HepG2 (cell line): Measurements from ENCODE around the gene GDPD4. TPM values are rescaled to one million over a fixed set of nuclear protein-coding genes. Genes with fewer than 3 reads are reported as not detected.

Experiments used
- ARID4A ChIP-seq: sonication (generic); formaldehyde crosslinking; IDR thresholded peaks from 2 replicates; pipeline ENCODE4 v1.5.0; 2020; ENCODE audit warnings: mild to moderate bottlenecking, missing genetic modification reagents, borderline replicate concordance
- EP300 ChIP-seq, 3 experiments: sonication (generic) in 1 of 3; formaldehyde crosslinking in 1 of 3; IDR thresholded peaks; 2 replicates each; pipeline versions ENCODE4 v1.5.1 to v1.6.1; 2011 to 2020; ENCODE audit warnings: low read depth in 2 of 3, low read length in 2 of 3, borderline replicate concordance in 1 of 3, improper control_type of control experiment in 1 of 3, mild to moderate bottlenecking in 1 of 3, missing genetic modification reagents in 1 of 3, moderate library complexity in 1 of 3
- MAZ ChIP-seq, 2 experiments: sonication (generic) in 1 of 2; formaldehyde crosslinking in 1 of 2; IDR thresholded peaks; 2 replicates each; pipeline versions ENCODE4 v1.5.0 to v1.6.1; 2012 to 2020; ENCODE audit warnings: low read depth in 2 of 2, mild to moderate bottlenecking in 2 of 2, borderline replicate concordance in 1 of 2, improper control_type of control experiment in 1 of 2, low read length in 1 of 2, missing genetic modification reagents in 1 of 2, moderate library complexity in 1 of 2
- MZF1 ChIP-seq: sonication (generic); formaldehyde crosslinking; IDR thresholded peaks from 2 replicates; pipeline ENCODE4 v1.8.1; 2023; ENCODE audit warnings: mild to moderate bottlenecking, missing genetic modification reagents, borderline replicate concordance
- NCOR1 ChIP-seq: fragments of 200-600 bp; sonication (generic); IDR thresholded peaks from 2 replicates; pipeline ENCODE4 v1.7.0; 2017; ENCODE audit warnings: antibody characterized with exemption, low read length, borderline replicate concordance
- NR2C2 ChIP-seq: sonication (generic); formaldehyde crosslinking; IDR thresholded peaks from 2 replicates; pipeline ENCODE4 v1.4.0; 2020; ENCODE audit warnings: missing genetic modification reagents, mild to moderate bottlenecking, moderate library complexity, borderline replicate concordance
- NR2F2 ChIP-seq: IDR thresholded peaks from 2 replicates; pipeline ENCODE4 v1.6.1; 2012; ENCODE audit warnings: low read depth, inconsistent platforms, borderline replicate concordance
- PATZ1 ChIP-seq: sonication (generic); formaldehyde crosslinking; IDR thresholded peaks from 2 replicates; pipeline ENCODE4 v1.4.0; 2020; ENCODE audit warnings: missing genetic modification reagents
- PHF21A ChIP-seq: sonication (generic); formaldehyde crosslinking; IDR thresholded peaks from 2 replicates; pipeline ENCODE4 v1.5.0; 2020; ENCODE audit warnings: mild to moderate bottlenecking, missing genetic modification reagents
- PRPF4 ChIP-seq: fragments of 200-400 bp; formaldehyde crosslinking; IDR thresholded peaks from 2 replicates; pipeline ENCODE4 v1.6.1; 2016; ENCODE audit warnings: low read length, low read depth; ENCODE audit not compliant: poor library complexity, severe bottlenecking
- SALL1 ChIP-seq: sonication (generic); formaldehyde crosslinking; IDR thresholded peaks from 2 replicates; pipeline ENCODE4 v1.8.0; 2022; ENCODE audit warnings: mild to moderate bottlenecking, missing genetic modification reagents
- ZBTB7A ChIP-seq: sonication (generic); formaldehyde crosslinking; IDR thresholded peaks from 2 replicates; pipeline ENCODE4 v1.8.0; 2022; ENCODE audit warnings: mild to moderate bottlenecking, missing genetic modification reagents
- ZFP91 ChIP-seq: sonication (generic); formaldehyde crosslinking; IDR thresholded peaks from 2 replicates; pipeline ENCODE4 v1.9.0; 2022; ENCODE audit warnings: missing genetic modification reagents, mild to moderate bottlenecking, borderline replicate concordance
- ZMYM3 ChIP-seq: sonication (generic); formaldehyde crosslinking; IDR thresholded peaks from 2 replicates; pipeline ENCODE4 v1.5.1; 2020; ENCODE audit warnings: mild to moderate bottlenecking, missing genetic modification reagents
- ZNF33A ChIP-seq: sonication (generic); formaldehyde crosslinking; IDR thresholded peaks from 2 replicates; pipeline ENCODE4 v1.5.1; 2020; ENCODE audit warnings: missing genetic modification reagents, mild to moderate bottlenecking, moderate library complexity, borderline replicate concordance
- ZNF343 ChIP-seq: sonication (generic); formaldehyde crosslinking; IDR thresholded peaks from 2 replicates; pipeline ENCODE4 v1.4.0; 2020; ENCODE audit warnings: mild to moderate bottlenecking, missing genetic modification reagents
- ZNF552 ChIP-seq: sonication (generic); formaldehyde crosslinking; IDR thresholded peaks from 2 replicates; pipeline ENCODE4 v1.9.0; 2022; ENCODE audit warnings: missing genetic modification reagents, mild to moderate bottlenecking, borderline replicate concordance
- ZNF616 ChIP-seq: sonication (generic); formaldehyde crosslinking; IDR thresholded peaks from 2 replicates; pipeline ENCODE4 v1.5.0; 2020; ENCODE audit warnings: low read depth, mild to moderate bottlenecking, missing genetic modification reagents
- ZNF891 ChIP-seq: sonication (generic); formaldehyde crosslinking; IDR thresholded peaks from 2 replicates; pipeline ENCODE4 v1.5.0; 2020; ENCODE audit warnings: mild to moderate bottlenecking, missing genetic modification reagents
- polyA plus RNA-seq, 8 experiments: library from polyadenylated mRNA; depleted of rRNA in 3 of 8; stranded (reverse) in 7 of 8; unstranded in 1 of 8; fragments of >200 nt; fragmentation: Illumina TruSeq in 4 of 8; extraction: Trizol in 4 of 8; gene quantifications; 2 replicates each; pipeline versions ENCODE4 v1.2.1 to v1.2.3, GENCODE V29; 2011 to 2016; ENCODE audit warnings: low read depth in 4 of 8, missing spikeins in 1 of 8, mixed read lengths in 1 of 8; ENCODE audit not compliant: insufficient read depth in 1 of 8
- total RNA-seq, 5 experiments: library from RNA; depleted of rRNA; stranded (reverse); fragments of >200 nt; fragmentation: Illumina TruSeq; extraction: Trizol; gene quantifications; 2 replicates each; pipeline ENCODE4 v1.2.3, GENCODE V29; 2016; ENCODE audit warnings: low read depth in 1 of 5

Gene GDPD4
- total and polyA plus RNA-seq, 2 of the 13 experiments (the other 11 are each of a cell fraction or from before 2014, with no cell fraction given), result not detected

GRCh38 chr11:77171885-77172665 lies 129.4 kb downstream of the GDPD4 start (continued):
- TF ChIP-seq NCOR1, result no peak
- peak; percentile 35; the same call in 1 of the 2 replicates for TF ChIP-seq PATZ1 (CRISPR knock-in tag)
- TF ChIP-seq NR2C2 (CRISPR knock-in tag), result peak; percentile 94
- TF ChIP-seq ZFP91 (CRISPR knock-in tag), result peak; percentile 60; the same call in 1 of the 2 replicates
- peak; percentile 36; the same call in 1 of the 2 replicates for TF ChIP-seq ZBTB7A
- no peak for TF ChIP-seq MAZ (IDR thresholded peaks at IDR 0.05; ENCODE audit: borderline replicate concordance, low read depth, low read length)
- TF ChIP-seq MAZ (CRISPR knock-in tag; IDR thresholded peaks at IDR 0.05; ENCODE audit: low read depth), result peak; percentile 54; the same call in 1 of the 2 replicates
- peak; percentile 72 for TF ChIP-seq ZMYM3 (CRISPR knock-in tag)
- TF ChIP-seq SALL1, result peak; percentile 70
- TF ChIP-seq PRPF4, result peak; percentile 62
- 0 out of 2 replicates have a peak, but pooled peaks have one; percentile 51 for TF ChIP-seq ARID4A
- peak; percentile 58; the same call in 1 of the 2 replicates for TF ChIP-seq ZNF343 (CRISPR knock-in tag)
- 0 out of 2 replicates have a peak, but pooled peaks have one; percentile 50 for TF ChIP-seq ZNF891 (CRISPR knock-in tag)
- TF ChIP-seq NR2F2, result peak; percentile 79
- TF ChIP-seq PHF21A (CRISPR knock-in tag), result no peak
- peak in 1 of 2 experiments; percentile 47; a peak in 1 of 4 replicates for TF ChIP-seq EP300 (IDR thresholded peaks at IDR 0.05; ENCODE audit: low read depth in 2 of 2, low read length in 2 of 2)
- no peak for TF ChIP-seq EP300 (CRISPR knock-in tag; IDR thresholded peaks at IDR 0.05; ENCODE audit: borderline replicate concordance)
- TF ChIP-seq ZNF552, result 0 out of 2 replicates have a peak, but pooled peaks have one; percentile 34
- TF ChIP-seq ZNF616 (CRISPR knock-in tag), result 0 out of 2 replicates have a peak, but pooled peaks have one; percentile 58
- TF ChIP-seq MZF1 (CRISPR knock-in tag), result no peak
- TF ChIP-seq ZNF33A (CRISPR knock-in tag), result no peak
